HL-60/S4 treated with retinoic acid at 250 ng/mL for 4 days and 3 days (cell line): Measurements from ENCODE around the gene DMD.
"Not testable (repeated sequence)": the region's sequence is repeated elsewhere in the genome, so short reads cannot be mapped to it uniquely, and the experiment has no call there.

ENCODE experiments used
- in situ Hi-C: fragments of 300-500 bp; cut with MboI; formaldehyde crosslinking; loops from 2 replicates; pipeline ENCODE4 v1.7.0; 2022; ENCODE audit warnings: low sequenced_read_pairs

Gene DMD

DNA sequence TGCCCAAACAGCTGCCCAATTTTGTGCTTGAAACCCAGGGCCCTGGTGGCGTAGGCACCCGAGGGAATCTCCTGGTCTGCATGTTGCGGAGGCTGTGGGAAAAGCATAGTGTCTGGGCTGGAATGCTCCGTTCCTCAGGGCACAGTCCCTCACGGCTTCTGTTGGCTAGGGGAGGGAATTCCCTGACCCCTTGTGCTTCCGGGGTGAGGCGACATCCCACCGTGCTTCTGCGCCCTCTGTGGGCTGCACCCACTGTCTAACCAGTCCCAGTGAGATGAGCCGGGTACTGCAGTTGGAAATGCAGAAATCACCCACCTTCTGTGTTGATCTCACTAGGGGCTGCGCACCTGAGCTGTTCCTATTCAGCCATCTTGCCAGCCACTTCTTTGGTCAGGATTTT lies 1740.1 kb downstream of the DMD start:
- in situ Hi-C loops = no loop called here

DNA sequence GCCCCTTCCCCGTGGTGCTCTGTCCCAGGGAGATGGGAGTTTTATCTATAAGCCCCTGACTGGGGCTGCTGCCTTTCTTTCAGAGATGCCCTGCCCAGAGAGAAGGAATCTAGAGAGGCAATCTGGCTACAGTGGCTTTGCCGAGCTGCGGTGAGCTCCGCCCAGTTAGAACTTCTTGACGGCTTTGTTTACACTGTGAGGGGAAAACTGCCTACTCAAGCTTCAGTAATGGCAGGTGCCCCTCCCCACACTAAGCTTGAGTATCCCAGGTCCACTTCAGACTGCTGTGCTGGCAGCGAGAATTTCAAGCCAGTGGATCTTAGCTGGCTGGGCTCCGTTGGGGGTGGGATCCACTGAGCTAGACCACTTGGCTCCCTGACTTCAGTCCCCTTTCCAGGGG lies 1740.6 kb downstream of the DMD start:
- in situ Hi-C loops = not testable (repeated sequence)

DNA sequence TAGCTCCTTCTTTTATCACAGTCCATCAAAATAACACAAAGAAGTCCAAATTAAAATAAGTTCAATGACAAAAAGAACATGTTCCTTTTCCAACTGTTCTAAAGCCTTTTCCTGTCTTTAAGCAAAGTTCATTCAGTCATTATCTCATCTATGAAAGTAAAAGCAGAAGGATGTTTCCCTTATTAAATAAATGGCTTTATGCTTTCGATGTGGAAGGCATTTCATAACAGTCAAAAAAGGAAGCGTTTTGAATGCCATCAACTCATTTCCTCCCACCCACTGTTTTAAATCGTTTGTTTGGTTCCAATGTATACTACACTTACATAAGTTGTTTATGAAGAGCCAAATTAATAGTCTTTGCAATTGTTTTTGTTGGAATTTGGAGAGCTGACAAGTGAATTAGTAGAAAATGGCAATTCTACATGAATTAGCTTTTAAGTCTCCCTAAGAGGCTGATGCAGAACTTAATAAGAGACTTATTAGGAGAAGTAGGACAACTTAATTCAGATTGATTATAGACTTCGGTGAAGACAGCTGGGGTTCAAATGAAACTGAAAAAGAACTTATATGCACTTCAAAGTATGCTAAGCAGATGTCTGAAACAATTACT lies 1746.9 kb downstream of the DMD start:
- in situ Hi-C loops = no loop called here

DNA sequence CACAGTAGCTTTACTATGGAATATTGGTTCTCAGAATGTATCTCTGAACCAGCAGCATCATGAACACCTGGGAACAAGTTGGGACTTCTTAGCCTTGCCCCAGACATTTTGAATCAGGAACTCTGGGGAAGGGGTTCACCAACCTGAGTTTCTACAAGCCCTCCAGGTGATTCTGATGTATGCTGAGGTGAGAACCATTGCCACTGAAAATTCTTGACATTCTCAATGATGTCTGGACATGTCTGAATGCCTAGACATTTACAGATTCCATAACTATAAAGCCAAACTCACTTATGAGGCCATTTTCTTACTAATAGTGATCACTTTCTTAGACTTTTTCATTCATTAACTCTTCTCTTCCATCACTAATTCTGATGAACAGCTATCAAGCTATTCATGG lies 1750.1 kb downstream of the DMD start:
- in situ Hi-C loops = no loop called here

DNA sequence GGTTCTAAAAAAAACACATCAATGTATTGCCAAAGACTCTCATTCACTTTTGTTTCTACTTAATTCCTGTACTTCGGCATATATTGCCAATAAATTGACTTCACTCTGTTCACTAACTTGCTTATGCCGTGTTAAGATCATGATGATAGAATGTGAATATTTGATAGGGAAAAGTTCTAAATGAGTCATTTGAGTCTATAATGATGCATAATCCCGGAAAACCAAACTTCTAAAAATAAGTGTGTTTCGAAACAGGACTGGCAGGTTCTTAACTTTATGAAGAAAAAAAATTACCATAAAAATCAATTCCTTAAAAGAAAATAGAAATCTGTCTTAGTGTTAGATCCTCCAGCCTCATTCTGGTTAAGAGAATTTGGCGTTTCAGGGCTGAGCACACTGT lies 1752.0 kb downstream of the DMD start:
- in situ Hi-C loops = no loop called here

DNA sequence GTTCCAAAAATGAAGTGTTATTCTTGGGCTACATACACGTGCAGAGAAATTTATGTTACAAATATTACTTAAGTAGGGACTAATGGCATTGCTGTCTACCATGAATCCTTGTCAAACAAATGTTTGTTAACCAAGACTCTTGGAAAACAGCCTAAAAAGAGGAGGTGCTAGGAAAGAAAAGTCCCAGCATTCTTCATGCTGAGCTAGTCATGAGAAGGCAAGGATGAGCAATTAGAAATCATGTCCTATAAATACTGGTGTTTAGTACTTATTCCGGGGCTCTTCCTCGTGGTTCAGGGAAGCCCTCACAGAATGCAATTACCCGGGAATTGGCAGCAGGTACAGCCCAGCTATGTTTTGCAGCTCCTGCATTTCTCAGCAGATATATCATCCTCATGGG lies 1761.4 kb downstream of the DMD start:
- in situ Hi-C loops = no loop called here

DNA sequence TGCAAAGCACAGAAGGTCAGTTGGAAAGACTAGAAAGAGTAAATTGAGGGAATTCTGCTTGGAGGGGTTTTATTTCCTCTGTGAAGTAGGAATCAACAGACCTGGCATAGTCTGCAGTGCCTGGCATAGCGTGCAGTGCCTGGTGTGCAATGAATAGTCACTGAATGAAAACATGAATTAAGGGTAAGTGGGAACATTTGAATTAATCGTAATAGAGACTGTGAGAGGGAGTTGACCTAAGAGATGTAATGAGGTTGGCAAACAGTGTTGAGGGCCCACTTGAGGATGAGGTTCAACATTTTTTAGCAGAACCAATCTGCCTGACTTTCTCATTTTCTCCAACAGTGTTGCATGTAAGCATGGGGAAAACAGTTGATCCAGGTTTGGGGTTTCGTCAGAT lies 1762.3 kb downstream of the DMD start:
- in situ Hi-C loops = no loop called here

DNA sequence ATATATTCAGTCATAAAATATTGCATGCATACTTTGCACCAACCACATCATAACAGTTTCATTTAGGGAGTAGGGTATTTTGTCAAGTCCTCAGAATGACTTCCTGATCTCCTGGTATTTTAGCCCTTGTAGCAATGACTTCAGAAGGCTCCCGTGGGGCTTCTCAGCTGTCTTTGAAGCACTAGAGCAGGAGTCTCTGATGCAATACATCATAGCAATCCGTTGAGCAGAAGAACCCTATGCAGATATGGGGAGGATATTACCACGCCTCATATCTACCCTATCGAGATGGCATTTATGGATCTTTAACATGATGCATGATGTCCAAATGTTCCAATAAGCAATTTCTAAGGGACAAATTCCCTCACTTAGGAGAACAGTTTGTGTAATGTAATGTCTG lies 1765.8 kb downstream of the DMD start:
- in situ Hi-C loops = no loop called here

DNA sequence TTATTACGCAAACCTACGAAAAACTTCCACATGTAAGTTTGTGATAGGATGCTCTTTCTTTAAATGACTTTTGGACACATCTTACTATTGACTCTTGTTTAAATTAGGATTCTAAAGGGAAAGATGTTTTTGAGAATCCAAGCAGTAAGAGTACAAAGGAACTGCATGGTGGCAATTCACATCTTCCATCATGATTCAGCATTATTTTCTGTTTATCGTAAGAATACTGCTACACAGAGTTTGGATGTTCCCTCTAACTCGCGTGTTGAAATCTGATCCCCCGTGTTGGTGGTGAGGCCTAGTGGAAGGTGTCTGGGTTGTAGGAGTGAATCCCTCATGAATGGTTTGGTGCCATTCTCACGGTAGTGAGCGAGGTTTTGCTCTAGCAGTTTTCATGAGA lies 1767.7 kb downstream of the DMD start:
- in situ Hi-C loops = no loop called here

DNA sequence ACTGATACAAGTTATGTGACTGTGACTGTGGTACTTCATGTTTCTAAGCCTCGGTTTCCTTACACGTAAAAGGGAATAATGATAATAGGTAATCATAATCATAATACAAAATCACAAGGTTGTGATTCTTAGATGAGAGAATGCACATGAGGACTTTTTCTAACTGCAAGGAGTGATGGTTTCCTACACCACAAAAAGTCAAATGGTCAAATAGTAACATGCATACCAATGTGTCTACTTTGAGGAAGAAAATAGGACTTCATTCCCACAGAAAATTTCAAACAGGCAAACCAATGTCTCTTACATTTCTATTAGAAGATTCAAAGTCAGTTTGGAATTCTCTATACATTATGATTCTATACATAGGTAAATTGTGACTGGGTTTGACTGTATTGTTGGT lies 1770.8 kb downstream of the DMD start:
- in situ Hi-C loops = no loop called here

DNA sequence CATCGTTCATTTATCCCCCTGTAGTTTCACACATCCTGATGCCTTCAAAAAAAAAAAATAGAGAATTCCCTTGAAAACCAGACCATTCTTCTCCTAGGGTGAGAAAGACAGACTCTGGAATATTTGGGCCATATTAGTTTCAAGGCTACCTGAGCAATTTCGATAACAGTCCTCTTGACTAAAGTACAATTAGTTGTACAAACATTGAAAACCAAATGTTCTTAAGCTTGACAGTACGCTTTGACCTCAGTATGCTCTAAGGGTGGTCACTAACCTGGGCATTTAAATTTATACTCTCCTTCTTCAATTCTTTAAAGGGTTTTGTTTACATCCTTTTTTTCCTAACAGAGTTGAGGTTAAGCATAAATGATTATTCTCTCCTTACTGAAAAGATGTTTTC lies 1774.9 kb downstream of the DMD start:
- in situ Hi-C loops = no loop called here

DNA sequence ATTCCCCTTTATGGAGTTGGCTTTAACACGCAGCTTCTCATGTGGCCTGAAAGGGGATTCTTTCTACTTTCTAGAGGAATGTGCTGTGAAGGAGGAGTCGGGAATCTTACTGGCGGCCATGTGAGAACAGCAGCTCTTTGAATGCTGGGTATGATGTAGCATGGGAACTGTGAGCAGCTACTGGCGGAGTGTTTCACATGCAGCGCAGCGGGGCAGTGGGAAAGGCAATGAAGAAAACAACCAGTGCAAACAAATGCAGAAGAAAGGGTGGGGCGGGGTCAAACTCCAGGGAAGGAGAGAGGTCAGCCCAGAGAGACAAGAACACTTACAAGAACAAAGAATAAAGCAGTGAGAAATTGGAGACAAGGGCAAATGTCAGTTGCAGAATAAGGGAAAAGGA lies 1775.8 kb downstream of the DMD start:
- in situ Hi-C loops = no loop called here

DNA sequence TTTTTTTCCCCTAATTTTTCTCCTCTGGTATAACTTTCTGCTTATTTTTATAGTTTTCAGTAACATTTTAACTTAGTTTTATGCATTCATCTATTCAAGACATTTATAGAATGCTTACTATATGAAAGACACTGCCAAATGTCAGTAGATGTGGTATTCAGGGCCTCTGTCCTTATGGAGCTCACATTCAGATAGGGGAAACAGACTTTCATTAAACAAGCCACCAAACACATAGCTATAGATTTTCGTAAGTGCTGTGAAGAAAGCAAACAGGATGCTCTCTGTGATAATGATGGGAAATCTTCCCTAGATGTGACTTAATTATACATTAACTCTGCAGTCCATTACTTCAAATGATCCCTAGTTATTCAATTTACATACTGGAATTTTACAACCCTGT lies 1777.5 kb downstream of the DMD start:
- in situ Hi-C loops = no loop called here

DNA sequence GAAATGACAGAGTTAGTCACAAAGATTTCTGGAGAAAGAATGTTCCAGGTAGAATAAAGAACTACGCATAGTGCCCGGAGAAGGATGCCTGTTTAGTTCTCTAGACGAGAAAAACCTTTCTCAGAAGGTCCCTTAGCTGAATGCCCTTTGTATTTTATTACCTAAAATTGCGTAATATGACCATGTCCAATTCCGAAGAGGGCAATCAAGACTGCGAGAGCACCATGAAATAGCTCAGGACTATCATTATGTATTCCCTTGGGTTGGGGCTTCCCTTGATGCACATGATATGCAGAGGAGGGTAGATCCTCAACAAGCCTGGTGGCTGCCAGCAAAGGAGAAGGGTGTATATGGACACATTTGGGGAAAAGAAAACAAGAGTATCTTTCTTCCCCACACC lies 1781.4 kb downstream of the DMD start:
- in situ Hi-C loops = no loop called here

DNA sequence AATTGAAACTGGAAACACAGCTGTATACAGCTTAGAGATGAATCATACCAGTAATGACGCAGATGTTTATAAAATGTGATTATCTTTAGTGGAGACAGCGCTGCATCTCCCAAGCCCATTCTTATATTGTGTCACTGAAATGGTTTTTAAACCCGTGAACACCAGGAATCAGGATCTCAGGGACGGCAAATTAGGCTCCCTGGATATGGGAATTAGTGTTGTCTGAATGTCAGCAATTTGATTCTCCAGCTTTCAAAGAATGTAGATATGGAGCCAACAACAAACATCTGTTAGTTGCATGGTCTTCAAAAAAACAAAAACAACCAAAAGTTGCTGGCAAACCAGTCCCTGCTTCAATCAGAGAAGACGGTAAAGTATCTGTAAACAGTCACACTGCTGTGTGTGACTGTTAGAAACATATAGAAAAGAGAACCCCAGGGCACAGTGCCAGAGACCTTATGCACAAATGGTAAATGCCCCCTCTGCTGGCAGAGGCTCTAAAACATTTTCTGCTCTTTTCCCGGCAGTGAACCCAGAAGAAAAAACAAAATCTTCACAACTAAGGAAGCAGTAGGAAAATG lies 1787.7 kb downstream of the DMD start:
- in situ Hi-C loops = no loop called here

DNA sequence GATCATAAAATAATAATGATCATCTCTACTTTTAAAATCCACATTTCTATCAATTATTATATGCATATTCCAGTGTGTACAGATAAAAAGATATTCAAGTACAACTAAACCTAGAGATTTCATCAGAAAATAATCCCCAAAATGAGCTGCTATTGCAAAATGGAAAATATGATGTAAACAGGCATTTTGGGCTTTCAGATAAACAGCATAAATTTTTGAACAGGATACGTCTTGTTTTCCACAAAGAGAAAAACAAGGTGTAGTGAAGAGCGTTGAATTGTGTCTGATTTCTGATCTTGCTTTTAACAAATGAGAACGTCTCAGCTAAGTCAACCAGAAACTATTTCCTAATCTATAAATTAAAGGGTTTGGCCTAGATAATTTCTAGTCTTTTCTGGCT lies 1789.9 kb downstream of the DMD start:
- in situ Hi-C loops = no loop called here

DNA sequence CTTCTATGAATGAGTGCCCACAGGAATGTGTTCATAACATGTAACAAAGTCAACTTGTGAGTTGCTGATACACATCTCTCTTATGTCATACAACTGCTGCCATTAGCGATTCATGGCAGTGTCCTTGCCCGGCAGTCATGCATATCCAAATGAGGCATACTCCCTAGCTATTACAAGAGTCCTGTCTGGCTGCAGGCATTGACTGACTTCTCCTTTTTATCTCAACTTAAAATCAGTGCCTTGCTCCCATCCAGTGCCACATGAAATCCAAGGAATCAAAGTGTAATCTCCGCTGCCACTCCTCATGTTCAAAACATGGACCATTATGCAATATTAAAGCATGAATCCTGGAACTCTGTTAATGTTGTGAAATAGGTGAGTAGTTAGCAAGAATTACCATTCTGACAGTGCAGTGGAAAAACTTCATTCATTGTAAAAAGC lies 1790.6 kb downstream of the DMD start:
- in situ Hi-C loops = no loop called here

DNA sequence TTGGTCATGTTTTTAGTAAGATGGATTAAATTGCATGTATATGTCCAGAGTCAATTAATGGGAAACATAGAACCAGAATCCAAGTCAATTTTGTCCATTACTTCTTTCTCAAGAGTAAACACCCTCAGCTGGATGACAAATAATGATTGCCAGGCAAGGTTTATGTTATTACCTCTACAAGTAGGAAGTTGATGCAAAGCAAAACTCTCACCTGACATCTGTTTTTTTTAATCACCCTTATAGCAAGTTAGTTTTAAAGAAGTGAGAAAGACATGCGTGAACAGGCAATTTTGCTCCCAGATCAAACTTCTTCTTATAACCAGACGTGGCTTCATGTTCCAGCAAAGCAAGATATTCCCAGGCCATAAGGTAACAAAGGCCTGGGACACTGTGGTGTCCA lies 1791.0 kb downstream of the DMD start:
- in situ Hi-C loops = no loop called here

DNA sequence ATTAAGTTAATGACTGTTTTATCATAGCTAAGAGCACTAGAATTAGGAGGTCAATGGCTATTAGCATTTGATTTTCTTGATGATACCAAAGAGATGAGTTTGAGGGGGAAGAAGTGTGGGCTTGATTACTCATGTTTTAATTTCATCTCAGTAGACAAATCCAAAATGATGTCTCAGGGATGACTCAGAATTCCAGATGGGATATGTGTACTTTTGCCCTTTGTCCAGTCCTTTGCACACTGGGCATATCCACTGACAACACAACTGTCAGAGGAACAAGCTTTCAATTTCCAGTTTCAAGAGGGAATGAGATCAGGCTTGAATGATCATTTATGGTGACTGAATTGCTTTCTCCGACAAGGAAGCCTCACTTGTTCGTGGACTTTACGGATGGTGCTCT lies 1814.2 kb downstream of the DMD start:
- in situ Hi-C loops = no loop called here

DNA sequence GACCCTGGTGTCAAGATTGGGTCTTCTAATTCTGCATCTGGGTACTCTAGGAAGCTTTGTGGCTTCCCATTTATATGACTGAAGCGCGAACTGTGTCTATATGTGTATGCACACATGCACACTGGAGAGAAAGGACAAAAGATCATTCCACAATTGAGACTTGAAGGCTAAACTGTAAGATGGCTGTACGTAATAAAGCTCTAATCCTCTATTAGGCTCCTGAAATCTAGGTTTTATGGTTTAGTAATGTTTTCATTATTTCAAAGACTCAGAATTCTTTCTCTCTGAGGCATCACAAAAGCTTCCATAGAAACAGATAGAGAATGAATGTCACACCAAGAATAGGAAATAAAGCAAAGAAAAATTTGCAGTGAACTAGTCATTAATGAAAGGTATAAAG lies 1818.8 kb downstream of the DMD start:
- in situ Hi-C loops = no loop called here

DNA sequence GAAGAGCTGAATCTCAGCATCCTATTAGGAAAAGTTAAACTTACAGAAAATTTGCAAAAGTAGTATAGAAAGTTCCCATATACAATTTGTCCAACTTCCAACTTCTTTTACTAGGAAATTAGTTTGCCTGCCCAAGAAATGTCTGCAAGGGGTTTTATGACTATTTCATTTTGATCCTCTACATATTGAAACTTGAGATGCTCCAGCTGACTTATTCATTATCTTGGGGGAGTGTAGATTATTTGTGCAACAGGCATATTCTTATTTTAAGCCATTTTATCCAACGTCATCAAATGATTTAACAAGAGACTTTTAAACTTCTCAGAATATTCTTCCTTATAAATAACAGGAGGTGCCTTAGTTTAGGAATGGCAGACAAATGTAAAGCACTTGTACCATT lies 1822.4 kb downstream of the DMD start:
- in situ Hi-C loops = no loop called here

DNA sequence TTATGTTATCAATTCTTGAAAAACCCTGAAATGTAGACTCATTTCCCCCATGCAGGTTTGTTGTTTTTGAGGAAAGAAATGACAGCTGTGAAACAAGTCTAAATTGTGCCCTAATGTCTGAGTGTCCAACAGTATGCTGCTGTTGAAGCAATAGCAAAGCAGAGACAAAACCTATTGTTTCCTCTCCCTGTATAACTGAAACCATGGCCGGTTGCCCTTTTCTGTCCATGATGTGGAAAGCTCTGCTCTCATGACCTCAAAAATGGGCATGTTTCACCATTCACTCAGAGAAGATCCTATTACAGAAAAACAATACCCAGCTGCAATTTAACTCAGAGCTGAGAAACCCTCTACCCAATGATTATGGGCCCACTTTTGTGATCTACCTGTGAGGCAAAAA lies 1826.9 kb downstream of the DMD start:
- in situ Hi-C loops = no loop called here

DNA sequence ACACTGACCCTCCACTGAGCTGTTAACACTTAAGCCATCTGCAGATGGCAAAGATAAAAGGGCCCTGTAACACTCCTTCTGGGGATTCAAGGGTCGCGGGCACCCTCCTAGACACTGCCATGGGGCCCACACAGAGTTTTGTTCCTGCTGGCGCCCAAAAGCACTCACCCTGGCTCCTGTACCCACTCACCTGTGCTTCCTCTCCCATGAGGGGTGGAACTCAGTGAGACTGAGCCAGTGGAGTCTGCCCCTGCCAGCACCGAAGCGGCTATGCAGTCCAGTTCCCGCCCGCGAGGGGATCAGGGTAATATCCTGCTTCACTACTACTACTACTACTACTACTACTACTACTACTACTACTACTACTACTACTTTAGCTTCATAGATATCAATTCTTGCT lies 1827.4 kb downstream of the DMD start:
- in situ Hi-C loops = no loop called here
